ENCODE data around the gene SIPA1L3. TPM values are rescaled to one million over a fixed set of nuclear protein-coding genes. Genes with fewer than 3 reads are reported as not detected.

The SIPA1L3 gene
- total RNA-seq, 3 donors from 2014 or later, result 9.6 to 29.8 (median 28.5) TPM

DNA sequence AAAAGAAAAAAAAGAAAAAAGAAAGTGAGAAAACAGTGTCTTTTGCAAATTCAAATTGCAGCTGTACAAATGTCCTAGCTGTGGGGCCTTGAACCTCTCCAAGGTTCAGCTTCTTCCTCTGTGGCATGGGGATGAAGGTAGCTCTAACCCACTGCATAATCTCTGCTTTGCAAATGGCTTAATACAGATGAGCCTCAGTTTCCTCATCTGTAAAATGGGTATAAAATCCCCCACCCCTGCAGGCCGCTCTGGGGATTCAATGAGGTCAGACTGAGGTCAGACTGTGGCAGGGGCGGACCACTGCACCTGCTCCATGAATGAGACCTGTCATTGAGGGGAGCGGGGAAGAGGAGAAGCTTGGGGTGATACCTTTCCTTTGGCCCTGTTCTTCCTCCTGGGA is 311.2 kb downstream of the SIPA1L3 start:
- Histone ChIP-seq H3K27me3 (no peaks in the 10 kb centered on the region), H3K36me3 (no peaks in the 10 kb centered on the region), H3K4me3 (no peak overlapping the region), H3K4me1 (no peaks in the 10 kb centered on the region), H3K9me3 (no peaks in the 10 kb centered on the region), H3K27ac (no peak overlapping the region)
- TF ChIP-seq, protein P1, sequence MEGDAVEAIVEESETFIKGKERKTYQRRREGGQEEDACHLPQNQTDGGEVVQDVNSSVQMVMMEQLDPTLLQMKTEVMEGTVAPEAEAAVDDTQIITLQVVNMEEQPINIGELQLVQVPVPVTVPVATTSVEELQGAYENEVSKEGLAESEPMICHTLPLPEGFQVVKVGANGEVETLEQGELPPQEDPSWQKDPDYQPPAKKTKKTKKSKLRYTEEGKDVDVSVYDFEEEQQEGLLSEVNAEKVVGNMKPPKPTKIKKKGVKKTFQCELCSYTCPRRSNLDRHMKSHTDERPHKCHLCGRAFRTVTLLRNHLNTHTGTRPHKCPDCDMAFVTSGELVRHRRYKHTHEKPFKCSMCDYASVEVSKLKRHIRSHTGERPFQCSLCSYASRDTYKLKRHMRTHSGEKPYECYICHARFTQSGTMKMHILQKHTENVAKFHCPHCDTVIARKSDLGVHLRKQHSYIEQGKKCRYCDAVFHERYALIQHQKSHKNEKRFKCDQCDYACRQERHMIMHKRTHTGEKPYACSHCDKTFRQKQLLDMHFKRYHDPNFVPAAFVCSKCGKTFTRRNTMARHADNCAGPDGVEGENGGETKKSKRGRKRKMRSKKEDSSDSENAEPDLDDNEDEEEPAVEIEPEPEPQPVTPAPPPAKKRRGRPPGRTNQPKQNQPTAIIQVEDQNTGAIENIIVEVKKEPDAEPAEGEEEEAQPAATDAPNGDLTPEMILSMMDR (IDR thresholded peaks at IDR 0.05), result no peak
- TF ChIP-seq POLR2A (IDR thresholded peaks at IDR 0.05), result no peak
- no peak for TF ChIP-seq POLR2AphosphoS5 (IDR thresholded peaks at IDR 0.05)
- no peak for DNase-seq (ENCODE audit: low spot score in 2 of 2)
- intact Hi-C loops (cut with DNase I; ENCODE audit: low total_unique reads), result no loop called here

DNA sequence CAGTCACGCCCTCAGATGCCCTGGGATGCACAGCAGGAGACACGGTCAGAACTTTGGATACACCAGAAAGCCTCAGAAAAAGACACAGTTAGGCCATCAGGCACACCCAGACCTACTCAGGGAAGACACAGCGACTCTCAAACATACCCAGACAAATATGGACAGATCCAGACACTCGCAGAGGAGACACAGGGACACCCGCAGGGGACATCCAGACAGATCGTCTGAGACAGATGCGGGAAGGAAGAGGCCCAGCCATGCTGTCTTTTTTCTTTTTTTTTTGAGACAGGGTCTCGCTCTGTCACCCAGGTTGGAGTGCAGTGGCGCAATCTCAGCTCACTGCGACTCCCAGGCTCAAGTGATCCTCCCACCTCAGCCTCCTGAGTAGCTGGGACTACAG is 312.2 kb downstream of the SIPA1L3 start:
- no peaks in the 10 kb centered on the region for H3K9me3 ChIP-seq
- intact Hi-C loops (cut with DNase I; ENCODE audit: low total_unique reads), result no loop called here
- no peak for DNase-seq (ENCODE audit: low spot score in 2 of 2)
- no peaks in the 10 kb centered on the region for H3K4me1 ChIP-seq
- H3K27ac ChIP-seq, result no peak overlapping the region
- TF ChIP-seq, protein P1 (IDR thresholded peaks at IDR 0.05), result no peak
- no peak for TF ChIP-seq POLR2AphosphoS5 (IDR thresholded peaks at IDR 0.05)
- TF ChIP-seq POLR2A (IDR thresholded peaks at IDR 0.05), result no peak
- peaks cover 0 to 5% of the 10 kb centered on the region in 2 donors for H3K27me3 ChIP-seq
- no peak overlapping the region for H3K4me3 ChIP-seq
- no peaks in the 10 kb centered on the region for H3K36me3 ChIP-seq

DNA sequence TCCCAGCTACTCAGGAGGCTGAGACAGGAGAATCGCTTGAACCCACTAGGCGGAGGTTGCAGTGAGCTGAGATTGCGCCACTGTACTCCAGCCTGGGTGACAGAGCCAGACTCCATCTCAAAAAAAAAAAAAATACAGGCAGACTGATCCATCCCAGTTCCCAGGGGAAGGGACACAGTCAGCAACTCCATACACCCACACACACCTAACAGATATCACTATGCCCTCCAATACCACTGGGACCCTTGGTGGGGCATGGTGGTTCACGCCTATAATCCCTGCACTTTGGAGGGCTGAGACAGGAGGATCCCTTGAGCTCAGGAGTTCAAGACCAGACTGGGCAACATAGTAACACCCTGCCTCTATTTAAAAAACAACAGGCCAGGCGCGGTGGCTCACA is 314.4 kb downstream of the SIPA1L3 start:
- DNase-seq (ENCODE audit: low spot score in 2 of 2), result no peak
- Histone ChIP-seq H3K36me3 (no peaks in the 10 kb centered on the region), H3K4me1 (no peaks in the 10 kb centered on the region), H3K9me3 (no peaks in the 10 kb centered on the region), H3K27me3 (peaks cover 2 to 5% of the 10 kb centered on the region in 2 donors), H3K27ac (no peak overlapping the region), H3K4me3 (no peak overlapping the region)
- intact Hi-C loops (cut with DNase I; ENCODE audit: low total_unique reads), result no loop called here
- TF ChIP-seq POLR2A (IDR thresholded peaks at IDR 0.05) (no peak), POLR2AphosphoS5 (IDR thresholded peaks at IDR 0.05) (no peak)
- TF ChIP-seq, protein P1 (IDR thresholded peaks at IDR 0.05), result no peak

DNA sequence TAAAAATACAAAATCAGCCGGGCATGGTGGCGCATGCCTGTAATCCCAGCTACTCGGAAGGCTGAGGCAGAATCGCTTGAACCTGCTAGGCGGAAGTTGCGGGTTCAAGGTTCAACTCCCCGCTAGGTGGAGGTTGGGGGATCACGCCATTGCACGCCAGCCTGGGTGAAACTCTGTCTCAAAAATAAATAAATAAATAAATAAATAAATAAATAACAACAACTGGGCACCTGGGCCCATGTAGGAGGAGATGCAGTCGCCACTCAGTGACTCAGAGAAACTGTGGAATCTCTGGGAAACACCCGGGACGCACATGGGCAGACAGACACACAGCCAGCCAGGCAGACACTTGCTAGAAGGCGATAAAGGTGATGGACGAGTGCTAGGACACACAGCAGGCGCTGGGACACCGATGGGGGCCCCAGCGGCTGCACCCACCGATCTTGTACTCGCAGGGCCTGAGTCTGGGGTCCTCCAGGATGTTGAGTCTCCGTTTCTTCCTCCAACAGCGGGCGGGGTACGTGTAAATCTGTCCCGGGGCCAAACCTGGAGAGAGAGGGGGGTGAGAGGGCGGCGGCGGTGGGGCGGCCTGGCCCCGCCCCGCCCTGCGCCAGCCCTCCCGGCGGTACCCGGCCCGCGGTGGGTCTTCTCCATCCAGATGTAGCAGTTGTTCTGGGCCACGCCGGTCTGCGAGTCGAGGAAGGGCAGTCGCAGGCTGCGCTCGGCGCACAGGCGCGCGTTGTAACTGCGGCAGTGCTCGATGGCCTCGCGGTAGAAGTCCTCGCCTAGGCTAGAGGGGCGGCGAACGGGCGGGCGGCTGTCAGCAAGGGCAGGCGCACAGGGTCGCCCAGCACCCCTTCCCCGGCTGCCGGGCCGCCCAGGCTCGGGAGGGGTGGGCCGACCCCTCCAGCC is 315.2 kb downstream of the SIPA1L3 start:
- Histone ChIP-seq H3K27me3 (peaks cover 5 to 6% of the 10 kb centered on the region in 2 donors), H3K27ac (no peak overlapping the region), H3K4me1 (no peaks in the 10 kb centered on the region), H3K9me3 (no peaks in the 10 kb centered on the region), H3K36me3 (no peaks in the 10 kb centered on the region), H3K4me3 (no peak overlapping the region)
- no peak for TF ChIP-seq POLR2A (IDR thresholded peaks at IDR 0.05)
- TF ChIP-seq, protein P1 (IDR thresholded peaks at IDR 0.05), result no peak
- no peak for TF ChIP-seq POLR2AphosphoS5 (IDR thresholded peaks at IDR 0.05)
- DNase-seq (ENCODE audit: low spot score in 2 of 2), result no peak
- intact Hi-C loops (cut with DNase I; ENCODE audit: low total_unique reads), result no loop called here

DNA sequence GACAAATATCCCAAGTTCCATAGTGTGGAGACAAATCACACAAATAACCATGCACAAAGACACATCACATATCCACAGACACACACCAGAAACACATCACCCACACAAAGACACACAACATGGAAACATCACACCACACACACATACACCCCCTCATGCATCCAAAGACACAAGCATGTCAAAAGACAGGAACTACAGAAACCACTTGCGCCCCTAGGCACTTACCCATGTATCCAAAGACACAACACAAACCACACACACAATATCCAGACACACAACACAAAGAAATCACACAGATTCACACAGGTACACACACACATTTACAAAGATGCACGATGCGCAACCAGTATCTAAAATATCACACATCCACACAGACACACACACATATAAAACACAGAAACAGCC is 316.1 kb downstream of the SIPA1L3 start:
- intact Hi-C loops (cut with DNase I; ENCODE audit: low total_unique reads), result no loop called here
- Histone ChIP-seq H3K27me3 (peaks cover 5 to 15% of the 10 kb centered on the region in 2 donors), H3K4me1 (no peaks in the 10 kb centered on the region), H3K27ac (no peak overlapping the region), H3K4me3 (no peak overlapping the region), H3K36me3 (no peaks in the 10 kb centered on the region), H3K9me3 (no peaks in the 10 kb centered on the region)
- DNase-seq (ENCODE audit: low spot score in 2 of 2), result no peak
- TF ChIP-seq, protein P1 (IDR thresholded peaks at IDR 0.05), result no peak
- TF ChIP-seq POLR2AphosphoS5 (IDR thresholded peaks at IDR 0.05), result no peak
- TF ChIP-seq POLR2A (IDR thresholded peaks at IDR 0.05), result no peak

All from breast epithelium (tissue), 4 donors.